ENCODE results near the gene CHAMP1. TPM values are rescaled to one million over a fixed set of nuclear protein-coding genes. Genes with fewer than 3 reads are reported as not detected.

The CHAMP1 gene
- total RNA-seq, 1 experiment from 2014 or later, result 42.1 TPM

GRCh38 chr13:114281351-114282040 lies 32.8 kb upstream of the CHAMP1 start, which contains the start of gene UPF3A:
Gene UPF3A (plus strand): TSS chr13:114281601. CDS start chr13:114281640, 39 bp downstream.
- Mint-ChIP-seq H3K4me1 (ENCODE audit: low read depth, unreplicated experiment) (peaks cover 22% of the 10 kb centered on the region), H3K9me3 (ENCODE audit: unreplicated experiment) (no peaks in the 10 kb centered on the region), H3K4me3 (ENCODE audit: unreplicated experiment) (peak within 1 kb of the TSS; percentile 95), H3K27me3 (ENCODE audit: insufficient read depth, unreplicated experiment) (no peaks in the 10 kb centered on the region), H3K36me3 (ENCODE audit: insufficient read depth, unreplicated experiment) (peaks cover 59% of the 10 kb centered on the region), H3K27ac (ENCODE audit: unreplicated experiment) (peak within 1 kb of the TSS; percentile 97)
- TF ChIP-seq CTCF (IDR thresholded peaks at IDR 0.05; ENCODE audit: insufficient read depth in 1 of 2, low read depth in 1 of 2, low read length in 1 of 2, severe bottlenecking in 1 of 2, unreplicated experiment in 1 of 2), result no peak
- Histone ChIP-seq H3K27me3 (replicated peaks; ENCODE audit: control insufficient read depth, insufficient read depth, low read length) (no peaks in the 10 kb centered on the region), H3K4me3 (ENCODE audit: low read depth, low read length) (peak within 1 kb of the TSS; percentile 98), H3K9me3 (no peaks in the 10 kb centered on the region), H3K4me1 (peaks cover 14% of the 10 kb centered on the region), H3K36me3 (ENCODE audit: control insufficient read depth, insufficient read depth, low read length) (no peaks in the 10 kb centered on the region)
- no TSS peak for BruUV-seq (replicated peaks)
- intact Hi-C loops (cut with micrococcal nuclease; ENCODE audit: unreplicated experiment), result loop anchor here (2.0 kb wide), 1 partner anchor 33 kb away; the partner anchor contains the start of gene CHAMP1
- DNase-seq, result peak; percentile 95 to 98
- POLR2A ChIA-PET, result interaction anchor here (0.6 to 0.7 kb wide), 4 partner anchors 37 to 168 kb away, joined by 3 to 4 read pairs (median 4); no protein-coding TSS in a partner anchor
- CTCF ChIA-PET, result interaction anchor here (1.0 kb wide), 1 partner anchor 60 kb away, joined by 4 read pairs; no protein-coding TSS in a partner anchor

GRCh38 chr13:114282041-114282670 lies 32.1 kb upstream of the CHAMP1 start:
- ChIA-PET CTCF (interaction anchor here (1.0 kb wide), 1 partner anchor 59 kb away, joined by 4 read pairs; no protein-coding TSS in a partner anchor), POLR2A (interaction anchor here (0.6 kb wide), 3 partner anchors 36 to 137 kb away, joined by 3 to 4 read pairs (median 3); no protein-coding TSS in a partner anchor)
- H3K27ac Mint-ChIP-seq (ENCODE audit: unreplicated experiment), result peak overlapping the region; percentile 97
- Histone ChIP-seq H3K4me3 (ENCODE audit: low read depth, low read length) (peak overlapping the region; percentile 98), H3K9me3 (no peaks in the 10 kb centered on the region), H3K4me1 (peaks cover 14% of the 10 kb centered on the region), H3K27me3 (replicated peaks; ENCODE audit: control insufficient read depth, insufficient read depth, low read length) (no peaks in the 10 kb centered on the region), H3K36me3 (ENCODE audit: control insufficient read depth, insufficient read depth, low read length) (0 out of 2 replicates have a peak, but pooled peaks cover 1% of the 10 kb centered on the region)
- DNase-seq, result peak; percentile 47 to 51
- H3K4me3 Mint-ChIP-seq (ENCODE audit: unreplicated experiment), result peak overlapping the region; percentile 95
- peaks cover 64% of the 10 kb centered on the region for H3K36me3 Mint-ChIP-seq (ENCODE audit: insufficient read depth, unreplicated experiment)
- TF ChIP-seq CTCF (IDR thresholded peaks at IDR 0.05; ENCODE audit: insufficient read depth in 1 of 2, low read depth in 1 of 2, low read length in 1 of 2, severe bottlenecking in 1 of 2, unreplicated experiment in 1 of 2), result no peak
- intact Hi-C loops (cut with micrococcal nuclease; ENCODE audit: unreplicated experiment), result no loop called here
- H3K27me3 Mint-ChIP-seq (ENCODE audit: insufficient read depth, unreplicated experiment), result no peaks in the 10 kb centered on the region
- H3K4me1 Mint-ChIP-seq (ENCODE audit: low read depth, unreplicated experiment), result peaks cover 22% of the 10 kb centered on the region
- no peaks in the 10 kb centered on the region for H3K9me3 Mint-ChIP-seq (ENCODE audit: unreplicated experiment)
- BruUV-seq (replicated peaks), result no TSS peak

- Histone ChIP-seq H3K27me3 (replicated peaks; ENCODE audit: control insufficient read depth, insufficient read depth, low read length) (no peaks in the 10 kb centered on the region), H3K4me3 (ENCODE audit: low read depth, low read length) (no peak overlapping the region), H3K36me3 (ENCODE audit: control insufficient read depth, insufficient read depth, low read length) (peaks cover 1% of the 10 kb centered on the region; the same call in 1 of the 2 replicates), H3K4me1 (peaks cover 14% of the 10 kb centered on the region), H3K9me3 (no peaks in the 10 kb centered on the region)
- H3K9me3 Mint-ChIP-seq (ENCODE audit: unreplicated experiment), result no peaks in the 10 kb centered on the region
- H3K4me3 Mint-ChIP-seq (ENCODE audit: unreplicated experiment), result peak overlapping the region; percentile 53
- peak overlapping the region; percentile 28 for H3K27ac Mint-ChIP-seq (ENCODE audit: unreplicated experiment)
- H3K36me3 Mint-ChIP-seq (ENCODE audit: insufficient read depth, unreplicated experiment), result peaks cover 72% of the 10 kb centered on the region
- H3K4me1 Mint-ChIP-seq (ENCODE audit: low read depth, unreplicated experiment), result peaks cover 29% of the 10 kb centered on the region
- ChIA-PET POLR2A (no interaction called here), CTCF (no interaction called here)
- DNase-seq, result no peak
- intact Hi-C loops (cut with micrococcal nuclease; ENCODE audit: unreplicated experiment), result no loop called here
- BruUV-seq (replicated peaks), result no TSS peak
- no peak for TF ChIP-seq CTCF (IDR thresholded peaks at IDR 0.05; ENCODE audit: insufficient read depth in 1 of 2, low read depth in 1 of 2, low read length in 1 of 2, severe bottlenecking in 1 of 2, unreplicated experiment in 1 of 2)
- H3K27me3 Mint-ChIP-seq (ENCODE audit: insufficient read depth, unreplicated experiment), result no peaks in the 10 kb centered on the region
Observed at GRCh38 chr13:114283576-114283975, 30.7 kb upstream of the CHAMP1 start.
